NCI-H446 treated with DMSO at 0.1 percent for 48 hours (cell line): Measurements from ENCODE around the gene GNAZ.

Experiments used
- DNase-seq: peaks from one replicate; lab custom pipeline; 2025; lab: John Stamatoyannopoulos, UW

Gene GNAZ

DNA sequence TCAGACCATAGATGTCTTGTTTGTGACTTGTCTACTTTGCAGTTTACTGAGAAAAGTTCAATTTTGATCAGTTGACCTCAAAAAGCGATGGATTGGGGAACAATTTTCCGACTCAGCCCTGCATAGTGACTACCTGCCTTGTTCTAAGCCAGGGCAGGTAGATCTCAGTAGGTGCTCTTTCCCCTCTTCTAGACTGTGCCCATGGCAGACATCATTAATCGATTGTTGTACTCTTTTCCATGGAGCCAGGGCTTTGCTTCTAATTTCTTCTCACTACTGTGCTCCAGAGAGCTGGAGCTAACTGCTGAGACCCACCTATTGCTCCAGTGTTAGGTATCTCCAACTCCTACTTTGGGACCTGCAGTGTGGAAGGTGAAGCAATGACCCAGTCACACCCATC, 84.8 kb downstream of the GNAZ start:
- DNase-seq, result no peak

DNA sequence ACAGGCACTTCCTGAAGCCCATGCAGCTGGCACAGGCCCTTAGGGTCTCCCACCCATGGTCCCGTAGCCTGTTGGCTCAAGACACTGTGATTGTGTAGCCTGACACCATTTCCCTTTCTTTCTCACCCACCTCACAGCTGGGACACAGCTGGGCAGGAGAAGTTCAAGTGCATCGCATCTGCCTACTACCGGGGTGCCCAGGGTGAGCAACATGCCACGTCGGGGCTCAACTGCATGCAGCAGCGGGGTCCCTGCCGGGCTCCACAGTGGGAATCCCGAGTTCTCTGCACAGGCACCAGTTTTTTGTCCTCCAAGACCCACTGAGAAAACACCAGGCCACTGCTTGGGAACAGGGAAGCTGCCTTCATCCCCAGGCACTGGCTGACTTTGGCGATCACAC, 85.5 kb downstream of the GNAZ start:
- no peak for DNase-seq

DNA sequence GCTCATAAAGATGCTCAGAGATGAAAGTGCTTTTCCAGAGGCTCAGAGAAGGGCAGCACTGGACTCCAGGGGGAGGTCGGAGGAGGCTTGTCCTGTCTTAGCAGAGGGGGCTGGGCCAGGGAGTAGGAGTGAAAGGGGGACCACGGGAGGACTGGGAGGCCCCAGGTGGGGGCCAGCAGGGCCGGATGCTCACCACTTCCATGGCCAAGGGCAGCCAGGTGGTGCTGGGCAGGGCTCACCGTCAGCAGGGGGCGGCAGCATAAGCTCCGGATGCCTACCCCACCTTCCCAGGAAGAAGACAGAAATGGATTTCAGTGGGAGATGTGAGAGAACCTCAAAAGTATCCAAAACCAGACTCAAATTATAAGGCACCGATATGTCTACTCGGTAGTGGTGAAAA, 86.0 kb downstream of the GNAZ start:
- DNase-seq, result no peak

DNA sequence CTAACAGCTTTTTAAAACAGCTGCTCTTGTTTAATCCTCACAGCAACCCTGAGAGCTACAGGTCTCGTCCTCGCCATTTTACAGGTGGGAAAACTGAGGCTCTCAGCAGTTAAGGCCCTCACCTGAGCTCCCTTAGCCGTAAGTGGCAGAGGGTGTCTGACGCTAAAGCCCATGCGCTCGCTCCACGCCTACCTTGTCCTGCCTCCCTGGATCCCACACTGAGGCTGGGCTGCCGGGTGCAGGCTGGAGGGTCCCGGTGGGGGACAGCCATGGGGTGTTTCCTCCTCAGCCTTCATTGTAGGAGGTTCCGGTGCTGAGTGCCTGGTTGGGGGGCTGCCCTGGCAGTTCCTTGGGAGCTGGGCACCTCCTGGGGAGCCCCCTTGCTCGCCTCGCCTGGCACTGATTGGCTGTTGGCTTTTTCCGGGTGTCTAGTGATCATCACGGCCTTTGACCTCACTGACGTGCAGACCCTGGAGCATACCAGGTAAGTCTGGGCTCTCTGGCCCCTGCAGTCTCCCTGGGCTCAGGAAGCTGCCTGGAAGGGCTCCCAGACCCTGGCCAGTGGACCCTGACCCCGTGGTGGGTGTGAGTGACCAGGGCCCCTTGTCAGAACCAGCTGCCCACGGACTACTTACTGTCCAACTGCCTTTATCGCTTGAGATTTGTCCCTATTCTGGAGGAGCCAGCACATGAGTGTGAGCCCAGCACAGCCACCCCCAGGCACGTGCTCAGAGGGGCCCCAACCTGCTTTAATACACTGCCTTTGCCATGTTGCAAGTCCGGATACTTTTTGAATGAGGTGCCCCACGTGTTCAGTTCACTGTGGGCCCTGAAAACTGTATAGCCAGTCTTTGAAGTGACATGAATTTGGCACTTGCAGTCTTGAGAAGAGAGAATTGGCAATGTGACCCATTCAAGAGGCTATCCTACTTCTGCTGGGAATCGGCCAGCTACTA, 87.5 kb downstream of the GNAZ start:
- no peak for DNase-seq

DNA sequence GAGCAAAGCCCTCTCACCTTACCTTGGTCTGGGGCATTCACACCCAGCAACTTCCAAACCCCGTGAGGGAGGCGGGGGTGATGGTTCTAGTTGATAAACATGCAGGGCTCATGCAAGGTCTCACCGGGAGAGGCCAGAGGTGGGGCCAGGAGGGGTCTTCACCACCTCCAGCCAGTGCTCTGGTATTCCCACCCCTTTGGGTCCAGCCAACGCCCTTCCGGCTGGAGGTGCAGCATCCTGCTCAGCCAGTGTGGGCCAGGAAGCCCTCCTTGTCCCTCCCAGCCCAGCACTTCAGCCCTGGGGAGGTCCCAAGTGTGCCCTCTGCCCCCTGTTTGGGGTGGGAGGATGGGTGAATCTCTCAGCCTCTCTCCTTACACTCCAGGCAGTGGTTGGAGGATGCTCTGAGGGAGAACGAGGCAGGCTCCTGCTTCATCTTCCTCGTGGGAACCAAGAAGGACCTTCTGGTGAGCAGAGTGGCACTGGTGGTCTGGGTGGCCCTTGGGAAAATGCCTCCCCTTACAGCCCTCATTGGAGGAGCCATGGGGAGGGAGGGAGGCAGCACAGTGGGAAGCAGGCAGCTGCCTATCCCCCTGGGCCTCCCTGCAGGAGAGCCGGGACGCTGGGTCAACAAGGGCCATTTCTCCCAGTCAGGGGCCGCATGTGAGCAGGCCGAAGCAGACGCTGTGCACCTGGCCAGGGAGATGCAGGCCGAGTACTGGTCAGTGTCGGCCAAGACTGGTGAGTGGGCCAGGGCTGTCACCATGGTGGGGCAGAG, 88.4 kb downstream of the GNAZ start:
- DNase-seq, result no peak

DNA sequence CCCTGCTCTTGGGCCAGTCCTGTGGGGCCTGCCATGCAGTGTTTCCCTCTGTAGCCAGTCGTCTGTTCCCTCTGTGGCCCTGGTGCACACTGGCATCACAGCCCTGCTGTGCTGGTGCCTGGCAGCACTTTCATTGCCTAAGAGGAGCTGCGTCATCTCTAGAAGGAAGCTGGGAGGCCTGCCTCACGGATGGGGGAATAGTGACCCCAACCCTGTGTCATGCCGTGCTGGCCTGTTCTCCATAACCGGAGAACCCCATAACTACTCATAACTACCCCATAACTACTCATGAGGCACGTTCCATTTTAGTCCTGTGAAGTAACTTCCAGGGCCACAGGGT, 88.9 kb downstream of the GNAZ start:
- no peak for DNase-seq

DNA sequence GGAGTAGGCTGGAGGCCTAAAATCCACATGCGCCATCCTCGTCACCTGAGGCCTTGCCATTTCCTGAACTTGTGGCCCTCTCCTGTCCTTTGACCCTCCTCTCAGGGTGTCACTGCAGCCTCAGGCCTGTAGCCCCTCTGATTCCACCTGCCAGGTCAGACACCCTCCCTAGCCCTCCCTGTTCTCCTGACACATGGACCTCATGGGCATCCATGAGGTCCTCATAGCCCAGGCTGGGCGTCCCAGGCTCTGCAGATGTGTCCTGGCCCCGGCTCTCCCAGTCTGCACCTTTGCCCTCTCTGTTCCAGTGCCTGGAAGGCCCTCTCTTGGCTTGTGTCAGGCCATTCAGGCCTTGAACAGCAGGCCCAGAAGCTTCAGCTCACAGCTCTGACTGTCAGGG, 90.7 kb downstream of the GNAZ start:
- DNase-seq, result no peak

DNA sequence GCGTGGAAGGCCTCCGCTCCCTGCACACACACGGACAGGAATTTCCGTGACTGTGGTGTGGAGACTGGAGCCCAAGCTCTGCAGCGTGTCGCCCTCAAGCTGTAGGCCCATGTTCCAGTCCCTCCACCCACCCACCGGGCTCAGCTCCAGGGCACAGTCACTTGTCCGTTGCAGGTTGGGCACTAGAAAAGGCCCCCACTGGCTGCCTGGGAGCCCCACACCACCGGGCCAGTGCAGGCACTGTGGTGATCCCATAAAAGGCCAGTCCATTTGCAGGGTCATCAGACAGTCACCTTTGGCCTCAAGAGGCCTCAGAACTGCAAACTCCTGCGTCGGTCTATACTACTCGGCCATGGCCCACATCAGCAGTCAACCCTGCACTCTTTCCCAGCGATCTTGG, 91.3 kb downstream of the GNAZ start:
- DNase-seq, result no peak

DNA sequence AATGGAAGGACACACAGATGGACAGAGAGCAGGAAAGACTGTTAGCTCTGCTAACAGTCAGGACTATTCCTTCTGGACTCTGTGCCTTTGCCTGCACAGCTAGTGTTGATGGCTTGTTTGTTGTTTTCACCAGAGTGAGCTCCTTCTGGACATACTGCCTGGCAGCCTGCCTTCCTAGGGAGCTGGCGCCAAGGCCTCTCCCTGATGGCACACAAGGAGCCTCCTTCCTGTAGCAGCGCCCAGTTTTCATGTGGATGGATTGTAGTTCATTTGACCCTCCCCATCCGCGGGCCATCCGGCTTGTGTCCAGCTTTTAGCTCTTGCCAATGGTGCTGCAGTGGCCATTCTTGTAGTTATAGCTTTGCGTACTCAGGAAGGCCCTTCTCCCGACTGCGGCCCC, 93.3 kb downstream of the GNAZ start:
- DNase-seq, result peak; percentile 88

DNA sequence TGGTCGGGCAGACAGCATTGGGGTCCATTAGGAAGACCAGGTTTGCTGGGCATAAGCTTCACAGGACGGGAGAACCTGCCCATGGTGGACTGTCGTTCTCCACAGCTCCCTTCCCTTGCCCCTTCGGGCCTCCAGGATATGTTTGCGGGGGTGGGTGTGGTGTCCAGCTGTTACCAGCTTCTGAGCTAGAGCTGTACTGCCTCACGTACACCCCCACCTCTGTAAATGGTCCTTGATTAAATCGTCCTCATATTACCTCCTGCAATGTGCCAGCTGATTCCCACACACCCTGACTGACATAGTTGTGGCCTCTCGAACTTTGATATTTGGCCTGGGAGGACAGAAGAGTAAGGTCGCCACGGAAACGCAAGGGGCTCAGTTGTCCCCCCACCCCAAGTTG, 93.8 kb downstream of the GNAZ start:
- DNase-seq, result no peak

DNA sequence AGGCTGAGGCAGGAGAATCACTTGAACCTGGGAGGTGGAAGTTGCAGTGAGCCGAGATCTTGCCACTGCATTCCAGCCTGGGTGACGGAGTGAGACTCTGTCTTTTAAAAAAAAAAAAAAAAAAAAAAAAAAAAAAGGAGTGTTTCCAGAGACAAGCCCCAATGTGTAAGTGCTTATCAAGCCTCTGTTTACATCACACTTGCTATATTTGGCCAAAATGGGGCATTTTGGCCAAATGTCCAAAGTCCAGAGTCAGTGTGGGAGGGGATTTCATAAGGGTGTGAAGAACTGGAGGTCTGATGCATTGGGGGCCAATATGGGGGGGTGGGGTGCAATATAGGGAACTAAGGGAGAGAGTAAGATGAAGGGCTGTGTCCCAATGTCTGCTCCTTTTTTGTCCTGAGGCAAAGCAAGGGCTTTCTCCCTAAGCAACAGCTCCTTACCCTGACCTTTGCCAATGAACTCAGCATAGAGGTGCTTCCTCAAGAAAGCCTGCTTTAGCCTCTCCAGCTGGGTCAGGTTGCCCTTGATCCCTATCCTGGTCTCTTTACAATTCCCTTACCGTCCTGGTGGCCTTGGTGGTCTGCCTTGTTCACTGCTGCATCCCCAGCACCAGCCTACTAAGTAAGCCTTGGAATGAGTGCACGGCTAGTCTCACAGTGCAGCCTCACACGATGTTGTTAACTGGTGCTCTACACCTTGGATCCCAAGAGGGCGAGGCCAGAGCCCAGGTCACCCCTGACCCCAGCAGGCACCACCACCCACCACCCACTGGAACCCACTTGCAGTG, 95.9 kb downstream of the GNAZ start:
- DNase-seq, result no peak

DNA sequence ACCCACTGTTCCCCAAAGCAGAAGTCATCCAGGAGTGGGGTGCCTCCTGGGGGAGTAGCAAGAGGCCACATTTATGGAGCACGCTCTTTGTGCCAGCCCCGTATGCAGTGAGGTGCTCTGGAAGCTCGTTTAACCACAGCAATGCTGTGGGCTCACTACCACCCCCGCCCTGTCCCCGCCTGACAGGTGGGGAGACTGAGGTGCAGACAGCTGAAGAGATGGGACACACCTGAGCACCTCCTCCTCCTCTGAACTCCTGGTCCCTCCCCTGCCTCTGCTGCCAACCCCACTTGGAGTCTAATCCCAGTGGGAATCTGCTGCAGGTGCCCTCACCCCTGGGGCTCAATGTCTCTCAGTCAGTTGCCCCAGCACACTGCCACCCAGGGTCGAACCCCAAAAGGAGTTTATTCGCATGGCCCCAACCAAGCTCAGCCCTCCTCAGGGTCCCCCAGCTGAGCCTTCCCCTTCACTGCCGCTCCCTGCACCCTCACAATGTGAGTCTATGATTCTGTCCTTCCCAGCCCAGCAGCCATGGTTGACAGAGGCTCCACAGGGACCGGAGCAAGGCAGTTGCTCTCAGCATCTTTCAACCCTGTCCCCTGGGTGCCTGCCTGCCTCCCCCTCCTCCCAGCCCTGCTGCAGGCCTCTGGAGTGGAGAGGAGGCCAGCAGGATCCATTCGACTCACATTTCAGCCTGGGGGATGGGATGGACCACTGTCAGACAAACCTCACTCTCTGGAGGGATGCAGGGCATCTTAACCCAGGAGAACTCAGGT, 96.7 kb downstream of the GNAZ start:
- no peak for DNase-seq

DNA sequence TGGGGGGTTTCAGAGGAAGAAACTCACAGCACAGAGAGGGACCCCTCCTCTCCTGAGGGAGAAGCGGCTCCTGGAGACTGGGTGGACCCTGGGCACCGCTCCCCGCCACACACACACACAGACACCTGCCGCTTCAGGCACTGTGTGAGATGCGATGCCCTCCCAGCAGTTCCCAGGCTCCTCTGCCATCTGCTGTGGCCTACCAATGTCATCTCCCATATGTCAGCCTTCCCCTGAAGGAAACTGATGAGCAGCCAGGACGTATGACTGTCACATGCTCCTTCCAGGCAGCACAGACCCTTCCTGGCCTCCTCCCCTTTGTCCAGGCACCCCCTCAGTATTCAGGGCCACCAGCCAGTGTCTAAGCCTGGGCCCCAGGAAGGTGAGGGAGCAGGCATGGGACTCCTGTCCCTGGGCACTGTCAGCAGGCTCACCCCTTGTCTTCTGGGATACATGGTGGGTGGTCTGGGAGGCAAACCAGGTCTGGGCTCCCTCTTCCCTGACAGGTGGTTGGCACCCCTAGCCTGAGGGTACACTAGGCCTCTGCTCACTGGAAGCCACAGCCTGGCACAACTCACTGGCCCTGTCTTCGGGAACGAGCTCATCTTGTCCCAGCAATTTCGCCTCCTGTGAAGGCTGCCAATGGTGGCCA, 98.2 kb downstream of the GNAZ start:
- no peak for DNase-seq

DNA sequence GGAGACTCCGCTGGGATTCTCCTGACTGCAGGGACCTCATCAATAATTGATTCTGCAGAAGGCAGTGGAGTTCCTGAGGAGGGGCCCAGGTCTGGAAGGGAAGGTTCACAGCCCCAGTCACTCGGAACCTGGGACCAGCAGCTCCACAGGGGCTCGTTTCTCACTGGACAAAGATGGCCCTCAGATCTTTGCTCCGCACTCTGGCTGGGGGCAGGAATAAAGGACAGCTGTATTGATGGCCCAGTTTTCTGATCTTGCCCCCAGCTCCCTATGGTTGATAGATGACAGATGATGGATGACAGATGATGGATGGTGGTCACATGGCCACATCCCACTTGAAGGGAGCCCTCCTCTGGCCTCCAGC, 98.7 kb downstream of the GNAZ start:
- no peak for DNase-seq
